Progenitor cell of endocrine pancreas (in vitro differentiated cells): ENCODE results near the gene GMPR. TPM values are rescaled to one million over a fixed set of nuclear protein-coding genes. Genes with fewer than 3 reads are reported as not detected.

Source experiments
- DNase-seq: peaks from one replicate; pipeline ENCODE4 v3.0.0; 2021; ENCODE audit warnings: low spot score; ENCODE audit not compliant: unreplicated experiment
- H3K27ac Mint-ChIP-seq: 2 replicates; pipeline ENCODE4 v1.8.0; 2021; ENCODE audit warnings: mild to moderate bottlenecking, moderate library complexity, mixed read lengths
- H3K27me3 Mint-ChIP-seq: 2 replicates; pipeline ENCODE4 v1.8.0; 2021; ENCODE audit warnings: mixed read lengths
- H3K36me3 Mint-ChIP-seq: 2 replicates; pipeline ENCODE4 v1.8.0; 2022; ENCODE audit warnings: mixed read lengths; ENCODE audit not compliant: insufficient read depth
- H3K4me1 Mint-ChIP-seq: 2 replicates; pipeline ENCODE4 v1.8.0; 2021; ENCODE audit warnings: low read depth, mixed read lengths
- H3K4me3 Mint-ChIP-seq: 2 replicates; pipeline ENCODE4 v1.8.0; 2021; ENCODE audit warnings: low read depth, mild to moderate bottlenecking, moderate library complexity, mixed read lengths
- H3K9me3 Mint-ChIP-seq: 2 replicates; pipeline ENCODE4 v1.8.0; 2021; ENCODE audit warnings: low read depth, mixed read lengths
- CTCF ChIP-seq: fragments of 200-600 bp; sonication (generic); IDR thresholded peaks from one replicate; pipeline ENCODE4 v1.5.0; 2021; ENCODE audit warnings: antibody characterized with exemption, mild to moderate bottlenecking; ENCODE audit not compliant: unreplicated experiment
- total RNA-seq: library from RNA; stranded (reverse); gene quantifications from 2 replicates; pipeline ENCODE4 v1.2.1, GENCODE V29; 2021

Gene GMPR
- total RNA-seq, 1 donor from 2014 or later, result 0.50 TPM

GRCh38 chr6:16318538-16318937, 80.2 kb downstream of the GMPR start:
- Mint-ChIP-seq H3K4me1 (peaks cover 9% of the 10 kb centered on the region), H3K4me3 (no peak overlapping the region), H3K27me3 (no peaks in the 10 kb centered on the region), H3K27ac (peak overlapping the region; percentile 39), H3K9me3 (no peaks in the 10 kb centered on the region), H3K36me3 (no peaks in the 10 kb centered on the region)
- no peak for DNase-seq
- TF ChIP-seq CTCF, result no peak

- no peak overlapping the region for H3K4me3 Mint-ChIP-seq
- H3K36me3 Mint-ChIP-seq, result no peaks in the 10 kb centered on the region
- no peak overlapping the region for H3K27ac Mint-ChIP-seq
- TF ChIP-seq CTCF, result no peak
- no peaks in the 10 kb centered on the region for H3K27me3 Mint-ChIP-seq
- H3K9me3 Mint-ChIP-seq, result no peaks in the 10 kb centered on the region
- peaks cover 11% of the 10 kb centered on the region for H3K4me1 Mint-ChIP-seq
- DNase-seq, result no peak
Measured at GRCh38 chr6:16318953-16319720, 80.8 kb downstream of the GMPR start.

- Mint-ChIP-seq H3K27me3 (no peaks in the 10 kb centered on the region), H3K9me3 (no peaks in the 10 kb centered on the region), H3K4me3 (no peak overlapping the region), H3K4me1 (peaks cover 11% of the 10 kb centered on the region), H3K36me3 (no peaks in the 10 kb centered on the region), H3K27ac (no peak overlapping the region)
- TF ChIP-seq CTCF, result no peak
- no peak for DNase-seq
Measured at GRCh38 chr6:16319813-16320532, 81.6 kb downstream of the GMPR start.

GRCh38 chr6:16320533-16321340, 82.3 kb downstream of the GMPR start:
- Mint-ChIP-seq H3K36me3 (no peaks in the 10 kb centered on the region), H3K27ac (no peak overlapping the region), H3K9me3 (no peaks in the 10 kb centered on the region), H3K4me1 (peaks cover 11% of the 10 kb centered on the region), H3K27me3 (no peaks in the 10 kb centered on the region), H3K4me3 (no peak overlapping the region)
- TF ChIP-seq CTCF, result no peak
- DNase-seq, result no peak

- H3K4me3 Mint-ChIP-seq, result no peak overlapping the region
- H3K9me3 Mint-ChIP-seq, result no peaks in the 10 kb centered on the region
- DNase-seq, result no peak
- H3K4me1 Mint-ChIP-seq, result peaks cover 11% of the 10 kb centered on the region
- no peaks in the 10 kb centered on the region for H3K27me3 Mint-ChIP-seq
- no peak for TF ChIP-seq CTCF
- H3K36me3 Mint-ChIP-seq, result peaks cover 4% of the 10 kb centered on the region
- no peak overlapping the region for H3K27ac Mint-ChIP-seq
Measured at GRCh38 chr6:16321341-16321710, 82.9 kb downstream of the GMPR start.
